ENCODE measurements around the gene ZNF157.
"Not testable (repeated sequence)": the region's sequence is repeated elsewhere in the genome, so short reads cannot be mapped to it uniquely, and the experiment has no call there.

Gene ZNF157

GRCh38 chrX:47370278-47370677 lies at the start of gene ZNF157:
Gene ZNF157 (plus strand): TSS chrX:47370578. CDS start chrX:47370669, 91 bp downstream.
- no peak for DNase-seq (ENCODE audit: low spot score)

- peak; percentile 70 for DNase-seq (ENCODE audit: low spot score)
These were observed 49.0 kb upstream of the ZNF157 start for GRCh38 chrX:47321386-47321785.

GRCh38 chrX:47321823-47322371 lies 48.5 kb upstream of the ZNF157 start:
- no peak for DNase-seq (ENCODE audit: low spot score)

GRCh38 chrX:47327902-47328301 lies 42.5 kb upstream of the ZNF157 start:
- no peak for DNase-seq (ENCODE audit: low spot score)

GRCh38 chrX:47332729-47333128 lies 37.6 kb upstream of the ZNF157 start:
- DNase-seq (ENCODE audit: low spot score): not testable (repeated sequence)

- DNase-seq (ENCODE audit: low spot score): no peak
These were observed 18.7 kb upstream of the ZNF157 start for GRCh38 chrX:47351706-47352105.

GRCh38 chrX:47358387-47359065 lies 11.9 kb upstream of the ZNF157 start:
- no peak for DNase-seq (ENCODE audit: low spot score)

- DNase-seq (ENCODE audit: low spot score): no peak
These were observed 9.8 kb upstream of the ZNF157 start for GRCh38 chrX:47360423-47361179.

- peak; percentile 80 for DNase-seq (ENCODE audit: low spot score)
These were observed 8.6 kb upstream of the ZNF157 start for GRCh38 chrX:47361538-47362511.

GRCh38 chrX:47366041-47366722 lies 4.2 kb upstream of the ZNF157 start:
- DNase-seq (ENCODE audit: low spot score): peak; percentile 73

GRCh38 chrX:47373198-47373597 lies 2.8 kb downstream of the ZNF157 start:
- DNase-seq (ENCODE audit: low spot score): no peak

GRCh38 chrX:47380268-47380667 lies 9.9 kb downstream of the ZNF157 start:
- no peak for DNase-seq (ENCODE audit: low spot score)

- DNase-seq (ENCODE audit: low spot score): not testable (repeated sequence)
These were observed 10.5 kb downstream of the ZNF157 start for GRCh38 chrX:47380837-47381236.

- DNase-seq (ENCODE audit: low spot score): no peak
These were observed 14.1 kb downstream of the ZNF157 start for GRCh38 chrX:47384502-47384901.

GRCh38 chrX:47390780-47391179 lies 20.4 kb downstream of the ZNF157 start:
- DNase-seq (ENCODE audit: low spot score): no peak

- no peak for DNase-seq (ENCODE audit: low spot score)
These were observed 42.8 kb downstream of the ZNF157 start for GRCh38 chrX:47413179-47413594.

GRCh38 chrX:47420265-47420664 lies 49.9 kb downstream of the ZNF157 start:
- DNase-seq (ENCODE audit: low spot score): no peak

- no peak for DNase-seq (ENCODE audit: low spot score)
These were observed 50.6 kb downstream of the ZNF157 start for GRCh38 chrX:47420962-47421361.

- DNase-seq (ENCODE audit: low spot score): no peak
These were observed 52.1 kb downstream of the ZNF157 start for GRCh38 chrX:47422444-47422843.

GRCh38 chrX:47430925-47431324 lies 60.5 kb downstream of the ZNF157 start:
- no peak for DNase-seq (ENCODE audit: low spot score)

GRCh38 chrX:47446431-47446830 lies 76.1 kb downstream of the ZNF157 start:
- DNase-seq (ENCODE audit: low spot score): no peak

Data from left forelimb (tissue), 1 donor.